ENCODE results near the gene RACGAP1. TPM values are rescaled to one million over a fixed set of nuclear protein-coding genes. Genes with fewer than 3 reads are reported as not detected.

The RACGAP1 gene
- total RNA-seq, 4 donors from 2014 or later: 10.5 to 23.7 (median 13.1) TPM

GRCh38 chr12:50022903-50023302 is 2.4 kb downstream of the RACGAP1 start:
- no peaks in the 10 kb centered on the region for H3K27me3 ChIP-seq
- TF ChIP-seq EP300 (IDR thresholded peaks at IDR 0.05): no peak
- TF ChIP-seq, protein P1, sequence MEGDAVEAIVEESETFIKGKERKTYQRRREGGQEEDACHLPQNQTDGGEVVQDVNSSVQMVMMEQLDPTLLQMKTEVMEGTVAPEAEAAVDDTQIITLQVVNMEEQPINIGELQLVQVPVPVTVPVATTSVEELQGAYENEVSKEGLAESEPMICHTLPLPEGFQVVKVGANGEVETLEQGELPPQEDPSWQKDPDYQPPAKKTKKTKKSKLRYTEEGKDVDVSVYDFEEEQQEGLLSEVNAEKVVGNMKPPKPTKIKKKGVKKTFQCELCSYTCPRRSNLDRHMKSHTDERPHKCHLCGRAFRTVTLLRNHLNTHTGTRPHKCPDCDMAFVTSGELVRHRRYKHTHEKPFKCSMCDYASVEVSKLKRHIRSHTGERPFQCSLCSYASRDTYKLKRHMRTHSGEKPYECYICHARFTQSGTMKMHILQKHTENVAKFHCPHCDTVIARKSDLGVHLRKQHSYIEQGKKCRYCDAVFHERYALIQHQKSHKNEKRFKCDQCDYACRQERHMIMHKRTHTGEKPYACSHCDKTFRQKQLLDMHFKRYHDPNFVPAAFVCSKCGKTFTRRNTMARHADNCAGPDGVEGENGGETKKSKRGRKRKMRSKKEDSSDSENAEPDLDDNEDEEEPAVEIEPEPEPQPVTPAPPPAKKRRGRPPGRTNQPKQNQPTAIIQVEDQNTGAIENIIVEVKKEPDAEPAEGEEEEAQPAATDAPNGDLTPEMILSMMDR (IDR thresholded peaks at IDR 0.05): no peak
- TF ChIP-seq POLR2A (IDR thresholded peaks at IDR 0.05): no peak
- no peak for TF ChIP-seq POLR2AphosphoS5 (IDR thresholded peaks at IDR 0.05)
- no peaks in the 10 kb centered on the region for H3K9me3 ChIP-seq
- ATAC-seq: no peak
- H3K36me3 ChIP-seq: no peaks in the 10 kb centered on the region
- WGBS, 2 donors (ENCODE audit: low coverage in 1 of 2): 91 to 100% methylated on average over 1 of the region's 1 CpG
- peaks cover 0 to 28% (median 3%) of the 10 kb centered on the region in 3 donors for H3K4me1 ChIP-seq
- no peak overlapping the region for H3K4me3 ChIP-seq
- no peak overlapping the region for H3K27ac ChIP-seq

GRCh38 chr12:50021031-50021430 is 4.3 kb downstream of the RACGAP1 start:
- Histone ChIP-seq H3K27me3 (no peaks in the 10 kb centered on the region), H3K36me3 (no peaks in the 10 kb centered on the region), H3K27ac (peak overlapping the region in 1 of 4 donors; percentile 42), H3K4me1 (peaks cover 2 to 46% (median 10%) of the 10 kb centered on the region in 3 donors), H3K9me3 (no peaks in the 10 kb centered on the region), H3K4me3 (no peak overlapping the region)
- ATAC-seq: no peak
- no peak for TF ChIP-seq POLR2A (IDR thresholded peaks at IDR 0.05)
- no peak for TF ChIP-seq EP300 (IDR thresholded peaks at IDR 0.05)
- TF ChIP-seq, protein P1 (IDR thresholded peaks at IDR 0.05): no peak
- WGBS, 2 donors (ENCODE audit: low coverage in 1 of 2): 29 to 68% methylated on average over 4 of the region's 4 CpGs

DNA sequence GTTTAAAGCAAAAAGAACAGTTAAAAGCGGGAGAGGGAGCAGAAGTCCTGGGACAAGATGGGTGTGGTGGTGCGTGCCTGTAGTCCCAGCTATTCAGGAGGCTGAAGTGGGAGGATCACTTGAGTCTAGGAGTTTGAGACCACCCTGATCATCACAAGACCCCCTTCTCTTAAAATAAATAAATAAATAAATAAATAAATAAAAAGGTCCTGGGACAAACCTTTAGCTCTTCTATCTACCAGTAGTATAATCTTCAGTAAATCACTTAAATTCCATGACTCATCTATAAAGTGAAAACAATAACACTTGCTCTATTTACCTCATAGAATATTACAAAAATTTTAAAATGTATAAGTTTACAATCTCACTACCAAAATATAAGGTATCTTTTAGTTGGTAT is 5.8 kb downstream of the RACGAP1 start:
- WGBS, 2 donors (ENCODE audit: low coverage in 1 of 2): 95 to 100% methylated on average over 1 to 2 of the region's 2 CpGs
- Histone ChIP-seq H3K9me3 (no peaks in the 10 kb centered on the region), H3K27ac (no peak overlapping the region), H3K27me3 (no peaks in the 10 kb centered on the region), H3K4me1 (peaks cover 2 to 36% (median 7%) of the 10 kb centered on the region in 3 donors), H3K36me3 (peaks cover 0 to 1% of the 10 kb centered on the region in 2 donors), H3K4me3 (no peak overlapping the region)
- no peak for TF ChIP-seq POLR2AphosphoS5 (IDR thresholded peaks at IDR 0.05)
- TF ChIP-seq EP300 (IDR thresholded peaks at IDR 0.05): no peak
- TF ChIP-seq, protein P1 (IDR thresholded peaks at IDR 0.05): no peak
- ATAC-seq: no peak

- TF ChIP-seq, protein P1 (IDR thresholded peaks at IDR 0.05): no peak
- no peak for TF ChIP-seq POLR2A (IDR thresholded peaks at IDR 0.05)
- TF ChIP-seq POLR2AphosphoS5 (IDR thresholded peaks at IDR 0.05): no peak
- TF ChIP-seq EP300 (IDR thresholded peaks at IDR 0.05): no peak
- Histone ChIP-seq H3K27me3 (no peaks in the 10 kb centered on the region), H3K27ac (no peak overlapping the region), H3K4me3 (no peak overlapping the region), H3K4me1 (peaks cover 2 to 34% (median 7%) of the 10 kb centered on the region in 3 donors), H3K36me3 (peaks cover 0 to 5% of the 10 kb centered on the region in 2 donors), H3K9me3 (no peaks in the 10 kb centered on the region)
- ATAC-seq: no peak
- 98 to 100% methylated on average over 1 to 2 of the region's 2 CpGs for WGBS, 2 donors (ENCODE audit: low coverage in 1 of 2)
Observed at GRCh38 chr12:50018968-50019367, 6.3 kb downstream of the RACGAP1 start.

- Histone ChIP-seq H3K4me1 (peaks cover 2 to 34% (median 7%) of the 10 kb centered on the region in 3 donors), H3K27me3 (no peaks in the 10 kb centered on the region), H3K27ac (peak overlapping the region in 3 of 4 donors; percentile 63 to 69 (median 66)), H3K9me3 (no peaks in the 10 kb centered on the region), H3K4me3 (no peak overlapping the region), H3K36me3 (peaks cover 0 to 5% of the 10 kb centered on the region in 2 donors)
- WGBS, 2 donors (ENCODE audit: low coverage in 1 of 2): 18 to 32% methylated on average over 3 of the region's 3 CpGs
- no peak for ATAC-seq
- TF ChIP-seq, protein P1 (IDR thresholded peaks at IDR 0.05): no peak
Observed at GRCh38 chr12:50018154-50018553, 7.1 kb downstream of the RACGAP1 start.

Data from gastroesophageal sphincter (tissue), 4 donors.